CD4-positive, CD25-positive, alpha-beta regulatory T cell (primary cell): Measurements from ENCODE around the gene L3MBTL4. TPM values are rescaled to one million over a fixed set of nuclear protein-coding genes. Genes with fewer than 3 reads are reported as not detected.
"Not testable (repeated sequence)": the region's sequence is repeated elsewhere in the genome, so short reads cannot be mapped to it uniquely, and the experiment has no call there.

ENCODE experiments used
- ATAC-seq, 2 donors: fragments of 150-1000 bp; cut with Tn5 transposase; one replicate each; pipeline ENCODE4 v1.10.0; 2021; ENCODE audit warnings: low read depth in 2 of 2, moderate number of reproducible peaks in 2 of 2, moderate library complexity in 1 of 2
- DNase-seq, 3 donors: peaks; one replicate each; pipeline versions ENCODE4 v3.0.0 to v3.0.0-alpha.2; 2012 to 2022; ENCODE audit warnings: mixed read lengths in 1 of 3
- H3K27ac ChIP-seq: one replicate; pipeline ENCODE4 v1.7.0; 2013; ENCODE audit warnings: mild to moderate bottlenecking, low read length; ENCODE audit not compliant: insufficient read depth, poor library complexity, severe bottlenecking
- H3K27me3 ChIP-seq: one replicate; pipeline ENCODE4 v1.7.0; 2013; ENCODE audit warnings: low read length; ENCODE audit not compliant: control insufficient read depth, insufficient read depth
- H3K36me3 ChIP-seq: one replicate; pipeline ENCODE4 v1.7.0; 2013; ENCODE audit warnings: mild to moderate bottlenecking, low read length, moderate library complexity; ENCODE audit not compliant: control insufficient read depth, insufficient read depth
- H3K4me1 ChIP-seq: 2 replicates; pipeline ENCODE4 v1.7.0; 2013; ENCODE audit warnings: mild to moderate bottlenecking, low read length; ENCODE audit not compliant: insufficient read depth, control insufficient read depth, poor library complexity, severe bottlenecking
- H3K4me3 ChIP-seq: one replicate; pipeline ENCODE4 v1.7.0; 2013; ENCODE audit warnings: low read depth, mild to moderate bottlenecking, low read length, moderate library complexity
- H3K9me3 ChIP-seq, 2 experiments: 1 replicate in 1 of 2; 2 replicates in 1 of 2; pipeline ENCODE4 v1.7.0; 2013; ENCODE audit warnings: low read length in 2 of 2, mild to moderate bottlenecking in 1 of 2, moderate library complexity in 1 of 2; ENCODE audit not compliant: control insufficient read depth in 2 of 2
- H3K27ac Mint-ChIP-seq, 3 donors: one replicate each; pipeline ENCODE4 v1.8.0; 2020 to 2022; ENCODE audit warnings: mild to moderate bottlenecking in 3 of 3, mixed read lengths in 3 of 3, moderate library complexity in 2 of 3
- H3K27me3 Mint-ChIP-seq: one replicate; pipeline ENCODE4 v1.8.0; 2022; ENCODE audit warnings: mild to moderate bottlenecking, mixed read lengths
- H3K36me3 Mint-ChIP-seq: one replicate; pipeline ENCODE4 v1.8.0; 2020; ENCODE audit warnings: mixed read lengths
- H3K4me1 Mint-ChIP-seq, 4 donors: one replicate each; pipeline ENCODE4 v1.8.0; 2020 to 2022; ENCODE audit warnings: mixed read lengths in 4 of 4, mild to moderate bottlenecking in 1 of 4
- H3K4me3 Mint-ChIP-seq, 4 donors: one replicate each; pipeline ENCODE4 v1.8.0; 2020 to 2022; ENCODE audit warnings: mild to moderate bottlenecking in 4 of 4, mixed read lengths in 4 of 4, moderate library complexity in 3 of 4
- H3K9me3 Mint-ChIP-seq, 7 donors: one replicate each; pipeline ENCODE4 v1.8.0; 2020 to 2022; ENCODE audit warnings: mixed read lengths in 7 of 7, mild to moderate bottlenecking in 3 of 7, moderate library complexity in 2 of 7
- polyA plus RNA-seq, 4 donors: library from polyadenylated mRNA; unstranded; fragments of 300-500 nt; fragmentation: Illumina TruSeq; gene quantifications; one replicate each; pipeline ENCODE4 v1.2.3, GENCODE V29; 2021
- total RNA-seq: library from RNA; stranded (reverse); gene quantifications from one replicate; pipeline ENCODE4 v1.2.3, GENCODE V29; 2022

Gene L3MBTL4
- total and polyA plus RNA-seq, 5 donors from 2014 or later = 2.1 TPM; not detected in 4

DNA sequence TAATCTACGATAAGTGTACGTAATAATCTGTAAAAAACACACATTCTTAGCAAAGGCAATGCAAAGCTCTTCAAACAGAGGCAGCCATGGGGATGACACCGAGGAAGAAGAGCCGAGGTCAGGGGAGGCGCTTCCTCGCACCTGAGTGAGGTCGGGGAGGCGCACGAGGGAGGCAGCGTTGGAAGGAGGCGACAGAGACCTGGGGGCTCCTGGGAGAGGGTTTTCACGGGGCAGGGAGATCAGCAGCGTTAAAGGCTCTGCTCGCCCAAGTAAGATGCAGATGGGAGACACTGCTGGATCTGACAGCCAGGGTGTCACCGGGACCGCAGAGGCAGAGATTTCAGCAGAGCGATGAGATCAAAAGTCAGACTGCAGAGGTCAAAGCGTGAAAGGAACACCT, 143.1 kb downstream of the L3MBTL4 start:
- no peaks in the 10 kb centered on the region for H3K4me1 ChIP-seq
- H3K27ac ChIP-seq = no peak overlapping the region
- Mint-ChIP-seq H3K27me3 (no peaks in the 10 kb centered on the region), H3K4me1 (no peaks in the 10 kb centered on the region), H3K27ac (no peak overlapping the region), H3K9me3 (peaks cover 0 to 10% (median 4%) of the 10 kb centered on the region in 7 donors), H3K4me3 (no peak overlapping the region), H3K36me3 (no peaks in the 10 kb centered on the region)
- H3K4me3 ChIP-seq = no peak overlapping the region
- ATAC-seq = no peak
- DNase-seq = no peak
- no peaks in the 10 kb centered on the region for H3K27me3 ChIP-seq
- no peaks in the 10 kb centered on the region for H3K9me3 ChIP-seq
- no peaks in the 10 kb centered on the region for H3K36me3 ChIP-seq

DNA sequence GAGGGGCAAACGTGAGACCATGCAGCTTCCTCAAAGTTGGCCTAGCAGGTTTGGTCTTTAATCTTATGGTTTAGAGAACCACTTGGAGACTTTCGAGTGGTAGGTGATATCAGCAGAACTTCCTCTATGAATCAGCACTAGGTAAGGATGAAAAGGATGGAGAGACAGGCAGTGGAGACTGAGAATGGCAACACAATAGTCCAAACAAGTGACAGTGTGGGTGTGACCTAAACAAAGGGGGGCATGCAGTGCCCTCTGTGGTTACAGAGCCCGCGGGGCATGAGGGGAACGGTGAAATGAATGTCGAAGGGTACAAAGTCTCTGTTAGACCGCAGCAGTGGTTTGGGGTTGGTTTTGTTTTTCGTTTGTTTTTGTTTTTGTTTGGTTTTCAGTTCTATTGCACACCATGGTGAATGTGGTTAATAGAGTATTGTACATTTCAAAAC, 143.9 kb downstream of the L3MBTL4 start:
- Mint-ChIP-seq H3K4me3 (no peak overlapping the region), H3K9me3 (peaks cover 0 to 7% (median 4%) of the 10 kb centered on the region in 7 donors), H3K27ac (no peak overlapping the region), H3K27me3 (no peaks in the 10 kb centered on the region), H3K4me1 (no peaks in the 10 kb centered on the region), H3K36me3 (no peaks in the 10 kb centered on the region)
- H3K4me3 ChIP-seq = no peak overlapping the region
- no peak overlapping the region for H3K27ac ChIP-seq
- H3K27me3 ChIP-seq = no peaks in the 10 kb centered on the region
- no peaks in the 10 kb centered on the region for H3K36me3 ChIP-seq
- no peaks in the 10 kb centered on the region for H3K9me3 ChIP-seq
- DNase-seq (no peak), ATAC-seq (no peak)
- H3K4me1 ChIP-seq = no peaks in the 10 kb centered on the region

DNA sequence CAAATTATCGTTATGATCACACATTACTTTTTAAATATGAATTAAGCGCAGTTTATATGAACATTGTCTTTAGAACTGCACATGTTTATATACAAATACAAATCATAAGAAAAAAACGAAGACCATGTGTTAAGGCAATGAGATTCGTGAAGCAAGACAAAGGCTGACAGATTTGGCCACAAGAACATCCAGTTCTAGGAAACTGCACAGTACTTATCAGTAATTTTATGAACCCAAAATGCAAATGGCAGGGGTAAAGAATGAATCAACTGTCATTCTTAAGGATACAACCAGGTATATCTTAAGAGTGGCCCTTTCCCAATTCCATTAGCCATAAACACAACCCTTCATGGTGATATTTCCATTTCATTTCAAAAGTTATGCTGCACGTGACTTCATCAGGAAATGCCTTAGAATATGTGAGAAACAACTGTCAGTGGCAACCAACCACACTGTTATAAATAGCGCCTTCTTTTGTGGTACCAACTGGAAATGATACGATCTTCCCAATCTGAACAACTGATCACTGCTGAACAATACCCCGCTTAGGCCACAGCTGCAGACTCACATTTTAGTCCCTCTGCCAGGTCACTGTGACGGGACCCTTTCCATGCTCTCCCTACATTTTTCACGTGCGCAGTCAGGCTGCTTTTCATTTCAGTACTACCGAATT, 144.9 kb downstream of the L3MBTL4 start:
- ATAC-seq (no peak), DNase-seq (no peak)
- Histone ChIP-seq H3K27ac (no peak overlapping the region), H3K36me3 (no peaks in the 10 kb centered on the region), H3K9me3 (no peaks in the 10 kb centered on the region), H3K4me1 (no peaks in the 10 kb centered on the region), H3K4me3 (no peak overlapping the region), H3K27me3 (no peaks in the 10 kb centered on the region)
- Mint-ChIP-seq H3K4me1 (no peaks in the 10 kb centered on the region), H3K4me3 (no peak overlapping the region), H3K9me3 (peaks cover 0 to 8% (median 4%) of the 10 kb centered on the region in 7 donors), H3K36me3 (no peaks in the 10 kb centered on the region), H3K27ac (no peak overlapping the region), H3K27me3 (no peaks in the 10 kb centered on the region)

DNA sequence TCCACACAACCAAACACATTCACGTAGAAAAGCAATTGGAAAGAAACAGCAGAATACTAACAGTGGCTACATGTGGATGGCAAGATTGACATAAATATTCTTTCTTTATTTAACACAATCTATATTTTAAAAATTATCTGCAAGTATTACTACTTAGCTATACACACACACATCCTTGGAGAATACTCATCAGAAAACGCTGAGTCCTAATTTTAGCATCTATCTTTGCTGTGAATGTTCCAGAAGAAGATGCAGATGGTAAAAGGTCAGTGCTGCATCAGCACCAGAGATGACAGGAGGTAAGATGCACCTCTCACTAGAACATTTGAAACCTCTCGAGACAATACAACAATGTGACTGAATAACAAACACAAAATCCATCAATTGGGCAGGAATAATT, 148.5 kb downstream of the L3MBTL4 start:
- H3K27me3 Mint-ChIP-seq = no peaks in the 10 kb centered on the region
- no peak overlapping the region for H3K4me3 Mint-ChIP-seq
- H3K36me3 Mint-ChIP-seq = no peaks in the 10 kb centered on the region
- Histone ChIP-seq H3K9me3 (no peaks in the 10 kb centered on the region), H3K27ac (no peak overlapping the region), H3K36me3 (no peaks in the 10 kb centered on the region), H3K4me3 (no peak overlapping the region), H3K4me1 (no peaks in the 10 kb centered on the region), H3K27me3 (no peaks in the 10 kb centered on the region)
- no peaks in the 10 kb centered on the region for H3K4me1 Mint-ChIP-seq
- H3K9me3 Mint-ChIP-seq = peaks cover 0 to 13% (median 7%) of the 10 kb centered on the region in 7 donors
- no peak for DNase-seq
- no peak for ATAC-seq
- no peak overlapping the region for H3K27ac Mint-ChIP-seq

DNA sequence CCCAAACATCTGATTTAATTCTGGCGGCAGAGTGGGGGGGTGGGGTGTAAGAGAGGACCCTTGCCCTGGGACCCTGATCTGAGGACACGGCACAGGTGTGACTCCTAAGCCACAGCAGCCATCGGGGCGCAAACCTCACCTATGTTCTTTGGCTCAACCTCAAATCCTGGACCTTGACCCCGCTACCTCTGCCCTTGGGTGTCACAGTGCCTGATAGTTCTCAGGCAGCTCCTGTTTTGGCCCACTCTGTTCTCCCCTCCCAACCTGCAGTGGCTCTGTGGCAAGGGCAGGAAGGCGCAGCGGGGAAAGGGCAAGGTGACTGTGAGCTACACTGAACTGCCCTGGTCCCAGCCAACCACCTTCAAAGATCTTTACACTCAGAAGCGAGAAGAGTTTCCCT, 152.8 kb downstream of the L3MBTL4 start:
- Mint-ChIP-seq H3K9me3 (peaks cover 2 to 42% (median 12%) of the 10 kb centered on the region in 7 donors), H3K27me3 (no peaks in the 10 kb centered on the region), H3K4me3 (no peak overlapping the region), H3K36me3 (no peaks in the 10 kb centered on the region), H3K4me1 (no peaks in the 10 kb centered on the region), H3K27ac (no peak overlapping the region)
- ATAC-seq (no peak), DNase-seq (no peak)
- Histone ChIP-seq H3K36me3 (no peaks in the 10 kb centered on the region), H3K9me3 (no peaks in the 10 kb centered on the region), H3K4me3 (no peak overlapping the region), H3K27me3 (no peaks in the 10 kb centered on the region), H3K27ac (no peak overlapping the region), H3K4me1 (no peaks in the 10 kb centered on the region)

DNA sequence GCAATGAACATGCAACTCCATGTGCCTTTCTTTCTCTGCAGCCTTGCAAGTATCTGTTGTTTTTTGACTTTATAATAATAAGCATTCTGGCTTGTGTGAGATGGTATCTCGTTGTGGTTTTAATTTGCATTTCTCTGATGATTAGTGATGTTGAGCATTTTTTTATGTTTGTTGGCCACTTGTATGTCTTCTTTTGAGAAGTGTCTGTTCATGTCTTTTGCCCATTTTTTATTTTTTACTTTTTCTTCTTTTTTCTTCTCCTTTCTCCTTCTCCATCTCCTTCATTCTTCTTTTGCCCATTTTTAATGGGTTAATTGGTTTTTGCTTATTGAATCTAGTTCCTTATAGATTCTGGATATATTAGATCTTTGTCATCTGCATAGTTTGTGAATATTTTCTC, 155.4 kb downstream of the L3MBTL4 start:
- not testable (repeated sequence) for H3K27me3 Mint-ChIP-seq, H3K4me3 ChIP-seq, H3K9me3 ChIP-seq, DNase-seq, H3K36me3 Mint-ChIP-seq, H3K27ac ChIP-seq, H3K4me3 Mint-ChIP-seq, ATAC-seq, H3K4me1 ChIP-seq, H3K27ac Mint-ChIP-seq, H3K27me3 ChIP-seq, H3K36me3 ChIP-seq, H3K4me1 Mint-ChIP-seq
- H3K9me3 Mint-ChIP-seq = peaks cover 4 to 47% (median 18%) of the 10 kb centered on the region in 7 donors

DNA sequence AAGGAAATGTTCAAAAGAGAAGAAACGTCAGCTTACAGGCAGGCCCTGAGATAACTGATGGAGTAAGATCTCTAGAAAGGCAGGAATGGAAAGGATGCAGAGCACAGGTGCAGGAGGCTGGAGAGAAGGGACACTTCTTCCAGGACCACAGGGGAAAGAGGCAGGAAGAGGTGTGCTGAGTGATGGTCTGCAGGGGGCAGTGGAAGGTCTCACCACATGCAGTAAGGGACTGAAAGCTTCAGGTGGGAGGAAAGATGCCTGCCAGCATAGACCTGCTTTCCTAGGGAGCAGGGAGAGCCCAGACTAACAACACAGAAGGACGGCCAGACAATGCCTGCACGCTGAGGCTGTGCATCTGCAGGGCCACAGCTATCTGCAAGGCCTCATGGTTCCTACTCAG, 156.8 kb downstream of the L3MBTL4 start:
- Histone ChIP-seq H3K4me3 (no peak overlapping the region), H3K27me3 (no peaks in the 10 kb centered on the region), H3K9me3 (no peaks in the 10 kb centered on the region), H3K36me3 (no peaks in the 10 kb centered on the region), H3K27ac (no peak overlapping the region), H3K4me1 (no peaks in the 10 kb centered on the region)
- no peak for ATAC-seq
- Mint-ChIP-seq H3K4me3 (no peak overlapping the region), H3K9me3 (peaks cover 3 to 42% (median 18%) of the 10 kb centered on the region in 7 donors), H3K4me1 (no peaks in the 10 kb centered on the region), H3K27me3 (no peaks in the 10 kb centered on the region), H3K36me3 (no peaks in the 10 kb centered on the region), H3K27ac (no peak overlapping the region)
- DNase-seq = no peak

DNA sequence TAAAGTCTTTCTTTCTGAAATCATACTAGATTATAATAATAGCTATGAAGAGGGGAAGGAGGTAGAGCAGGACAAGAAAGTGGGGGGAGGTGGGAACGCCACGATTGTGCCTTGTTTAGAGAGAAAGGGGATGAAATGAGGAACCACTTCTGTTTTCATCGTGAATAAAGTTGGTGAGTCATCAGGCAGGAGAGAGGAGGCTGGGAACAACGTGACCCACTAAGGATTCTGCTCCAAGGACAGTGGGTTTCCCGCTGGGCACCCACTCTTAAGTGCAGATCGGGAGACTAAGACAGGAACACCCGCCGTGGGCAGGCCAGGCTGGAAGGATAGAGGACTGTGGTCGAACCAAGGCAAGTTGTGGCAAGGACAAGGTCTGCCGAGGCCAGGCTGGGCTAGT, 158.2 kb downstream of the L3MBTL4 start:
- no peaks in the 10 kb centered on the region for H3K27me3 Mint-ChIP-seq
- peaks cover 3 to 42% (median 16%) of the 10 kb centered on the region in 7 donors for H3K9me3 Mint-ChIP-seq
- no peak overlapping the region for H3K27ac Mint-ChIP-seq
- ATAC-seq = no peak
- no peak overlapping the region for H3K4me3 Mint-ChIP-seq
- no peak overlapping the region for H3K4me3 ChIP-seq
- no peaks in the 10 kb centered on the region for H3K36me3 Mint-ChIP-seq
- H3K27ac ChIP-seq = no peak overlapping the region
- no peaks in the 10 kb centered on the region for H3K9me3 ChIP-seq
- H3K4me1 Mint-ChIP-seq = no peaks in the 10 kb centered on the region
- H3K36me3 ChIP-seq = no peaks in the 10 kb centered on the region
- DNase-seq = no peak
- no peaks in the 10 kb centered on the region for H3K27me3 ChIP-seq
- H3K4me1 ChIP-seq = no peaks in the 10 kb centered on the region
